NCI-H345 (cell line): ENCODE data around the gene SP1.
A peak's percentile ranks its signal among the peaks of the same experiment; 100 is the strongest.
"Not testable (repeated sequence)": the region's sequence is repeated elsewhere in the genome, so short reads cannot be mapped to it uniquely, and the experiment has no call there.

ENCODE experiments used
- DNase-seq: peaks from one replicate; lab custom pipeline; 2025; lab: John Stamatoyannopoulos, UW

SP1 gene

DNA sequence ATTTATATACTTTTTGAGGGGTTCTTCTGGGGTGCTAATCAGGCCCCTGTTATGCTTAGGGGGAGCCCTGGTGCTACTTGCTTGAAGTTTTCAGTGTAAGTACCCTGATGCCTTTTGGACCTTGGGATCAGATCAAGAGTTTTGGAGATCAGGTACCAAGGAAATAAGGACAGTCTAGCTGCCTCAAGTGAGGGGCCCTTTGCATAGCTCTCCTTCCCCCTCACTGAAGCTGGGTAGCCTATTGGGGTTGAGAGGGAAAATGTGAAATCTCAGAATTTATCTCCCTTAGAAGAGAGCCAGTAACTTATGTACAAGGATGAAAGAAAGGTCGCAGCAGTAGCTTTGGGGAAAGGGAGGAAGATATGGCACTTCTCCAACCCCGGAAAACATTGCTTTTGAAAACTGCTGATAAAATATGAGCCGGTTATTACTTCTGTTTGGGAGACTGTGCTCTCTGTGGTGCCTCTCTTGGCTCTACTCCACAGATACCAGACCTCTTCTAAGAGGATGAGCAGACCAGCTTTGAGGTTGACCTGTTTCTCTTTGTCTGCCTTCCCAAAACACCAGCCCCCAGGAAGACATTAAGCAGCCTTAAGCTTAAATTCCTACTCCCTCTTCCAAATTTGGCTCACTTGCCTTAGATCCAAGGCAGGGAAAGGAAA lies 34.9 kb downstream of the SP1 start:
- no peak for DNase-seq

- DNase-seq, result not testable (repeated sequence)
Observed at GRCh38 chr12:53415752-53416389, 35.9 kb downstream of the SP1 start.

DNA sequence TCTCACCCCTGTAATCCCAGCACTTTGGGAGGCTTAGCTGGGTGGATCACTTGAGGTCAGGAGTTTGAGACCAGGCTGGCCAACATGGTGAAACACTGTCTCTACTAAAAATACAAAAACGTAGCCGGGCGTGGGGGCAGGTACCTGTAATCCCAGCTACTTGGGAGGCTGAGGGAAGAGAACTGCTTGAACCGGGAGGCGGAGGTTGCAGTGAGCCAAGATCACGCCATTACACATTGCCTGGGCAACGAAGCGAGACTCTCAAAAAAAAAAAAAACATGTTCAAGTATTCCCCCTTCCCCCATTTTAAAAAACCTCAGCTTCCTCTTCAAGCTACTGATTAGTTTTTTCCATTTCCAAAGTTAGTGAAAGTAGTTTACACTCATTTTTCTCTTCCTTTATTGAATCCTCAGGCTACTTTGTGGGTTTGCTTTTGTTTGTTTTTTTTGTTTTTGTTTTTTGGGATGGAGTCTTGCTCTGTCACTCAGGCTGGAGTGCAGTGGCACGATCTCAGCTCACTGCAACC lies 37.4 kb downstream of the SP1 start:
- DNase-seq, result not testable (repeated sequence)

GRCh38 chr12:53418221-53418620 lies 38.2 kb downstream of the SP1 start:
- DNase-seq, result no peak

GRCh38 chr12:53419756-53420155 lies 39.8 kb downstream of the SP1 start:
- DNase-seq, result no peak

- not testable (repeated sequence) for DNase-seq
Observed at GRCh38 chr12:53422247-53422646, 42.3 kb downstream of the SP1 start.

- no peak for DNase-seq
Observed at GRCh38 chr12:53423597-53423996, 43.6 kb downstream of the SP1 start, which contains the start of gene AMHR2. AMHR2 (plus strand) TSS chr12:53423855; CDS start chr12:53423935, 80 bp downstream.

GRCh38 chr12:53424626-53425514 lies 44.9 kb downstream of the SP1 start:
- DNase-seq, result no peak

- DNase-seq, result no peak
Observed at GRCh38 chr12:53425515-53426150, 45.7 kb downstream of the SP1 start.

DNA sequence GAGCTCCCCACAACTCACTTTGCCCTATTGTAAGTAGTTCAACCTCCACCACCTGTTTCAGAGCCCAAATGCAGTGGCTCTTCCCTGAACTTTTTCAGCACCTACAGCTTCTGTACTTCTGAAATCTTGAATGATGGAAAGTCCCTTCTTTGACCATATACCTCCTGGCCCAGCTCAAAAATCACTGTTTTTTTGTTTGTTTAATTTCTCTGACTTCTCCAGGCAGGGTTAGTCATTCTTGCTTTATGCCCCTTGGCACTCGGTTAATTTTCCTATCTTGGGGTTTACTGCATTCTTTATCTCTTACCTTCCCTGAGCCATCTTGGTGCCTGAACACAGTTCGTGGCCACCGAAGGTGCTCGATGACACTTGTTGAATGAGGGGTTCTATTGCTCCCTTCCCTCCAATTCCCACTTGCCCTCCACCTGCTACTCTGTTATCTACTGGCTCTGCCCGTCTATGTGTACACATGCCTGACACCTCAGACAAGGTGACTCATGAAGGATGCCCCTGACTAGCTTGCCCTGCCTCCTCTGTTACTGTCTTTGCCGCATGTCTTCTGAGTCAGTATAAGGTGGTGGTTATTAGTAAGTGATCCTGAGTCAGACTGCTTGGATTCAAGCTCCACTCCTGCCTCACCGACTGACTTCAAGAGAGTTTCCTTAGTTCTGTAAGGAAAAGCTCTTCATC lies 48.1 kb downstream of the SP1 start:
- DNase-seq, result no peak

DNA sequence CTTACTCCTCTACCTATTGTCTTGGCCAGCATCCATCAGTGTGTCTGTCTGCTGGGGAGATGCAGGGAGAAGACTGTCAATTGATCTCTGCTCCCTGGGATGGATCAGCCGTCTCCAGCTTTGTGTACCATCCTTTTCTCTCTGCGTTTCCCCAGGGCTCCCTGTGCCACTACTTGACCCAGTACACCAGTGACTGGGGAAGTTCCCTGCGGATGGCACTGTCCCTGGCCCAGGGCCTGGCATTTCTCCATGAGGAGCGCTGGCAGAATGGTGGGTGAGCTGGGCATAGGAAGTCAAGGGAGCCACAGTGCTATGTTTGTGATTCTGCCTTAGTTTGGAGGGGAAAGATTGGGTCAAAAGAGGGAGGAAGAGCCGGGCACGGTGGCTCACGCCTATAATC lies 48.8 kb downstream of the SP1 start:
- no peak for DNase-seq

DNA sequence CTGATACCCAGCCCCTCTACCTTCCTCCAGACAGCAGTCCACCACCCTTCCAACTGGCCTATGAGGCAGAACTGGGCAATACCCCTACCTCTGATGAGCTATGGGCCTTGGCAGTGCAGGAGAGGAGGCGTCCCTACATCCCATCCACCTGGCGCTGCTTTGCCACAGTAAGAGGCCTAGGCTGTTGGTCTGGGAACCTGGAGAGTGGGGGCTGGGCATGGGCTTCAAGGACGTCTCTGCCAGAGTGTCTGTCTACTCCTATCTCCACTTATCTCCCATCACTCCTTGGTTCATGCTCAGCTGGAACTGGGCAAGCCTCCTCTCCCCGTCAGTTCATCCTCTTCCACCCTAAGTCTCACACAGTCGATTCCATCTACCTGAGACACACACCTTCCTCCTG lies 50.1 kb downstream of the SP1 start:
- no peak for DNase-seq

GRCh38 chr12:53431187-53431586 lies 51.2 kb downstream of the SP1 start:
- no peak for DNase-seq

GRCh38 chr12:53435326-53435725 lies 55.4 kb downstream of the SP1 start:
- not testable (repeated sequence) for DNase-seq

- DNase-seq, result not testable (repeated sequence)
Observed at GRCh38 chr12:53439582-53439981, 59.6 kb downstream of the SP1 start.

DNA sequence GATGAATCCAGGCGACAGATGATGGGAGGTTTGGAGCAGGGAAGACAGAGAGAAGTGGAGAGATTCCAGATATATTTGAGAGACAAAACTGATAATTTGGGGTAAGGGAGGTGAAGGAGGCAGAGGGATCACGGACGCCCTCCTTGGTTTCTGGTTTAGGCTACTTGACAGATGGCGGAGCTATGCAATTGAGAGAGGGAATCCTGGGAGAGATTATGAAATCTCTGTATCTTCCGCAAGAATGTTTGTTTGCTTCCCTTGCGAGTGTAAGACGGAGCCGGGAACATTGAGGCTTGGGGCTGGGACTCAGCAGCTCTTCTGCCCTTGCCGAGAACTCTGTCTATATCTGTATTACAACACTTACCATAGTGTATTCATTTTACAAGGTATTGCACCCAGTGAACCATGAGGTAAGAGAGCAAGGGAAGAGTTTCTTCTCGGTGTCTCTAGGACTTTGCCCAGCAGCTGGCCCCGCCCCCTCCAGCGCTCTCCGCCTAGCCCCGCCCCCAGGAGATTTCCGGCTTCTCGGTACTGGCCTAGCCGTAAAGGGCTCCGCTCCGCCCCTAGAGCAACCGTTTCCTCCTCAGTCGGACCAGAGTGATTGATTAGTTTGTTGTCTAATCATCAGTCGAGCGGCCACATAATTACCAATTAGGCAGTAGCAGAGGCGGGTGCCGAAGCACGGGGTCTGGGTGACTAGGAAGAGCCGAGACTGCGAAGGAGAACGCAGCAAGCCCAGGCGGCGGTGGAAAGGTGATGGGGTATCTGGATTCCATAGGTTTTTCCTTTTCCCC lies 61.3 kb downstream of the SP1 start, which contains the start of gene PRR13:
Gene PRR13, plus strand, starts transcription at position 695 of the 794 bp plus-strand sequence. CDS start 981 bp downstream, outside the sequence.
- peak; percentile 99 for DNase-seq

DNA sequence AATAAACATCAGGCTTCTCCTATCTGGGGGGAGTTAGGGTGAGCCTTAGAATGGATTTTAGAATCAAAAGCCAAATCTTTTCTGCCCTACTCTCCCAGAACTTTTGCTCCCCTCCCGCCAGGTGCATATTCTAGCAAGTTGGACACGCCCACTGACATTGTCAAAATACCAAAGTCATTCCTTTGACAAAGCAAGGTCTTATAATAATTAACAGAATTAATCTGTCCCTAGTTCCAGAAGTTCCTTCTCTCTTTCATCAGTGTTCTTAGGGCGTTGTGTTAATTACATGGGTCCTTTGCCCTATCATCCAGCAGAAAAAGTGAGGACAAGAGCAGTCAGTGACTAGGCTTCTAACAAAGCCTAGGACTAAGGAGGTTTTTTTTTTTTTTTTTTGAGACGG lies 64.0 kb downstream of the SP1 start:
- no peak for DNase-seq

DNA sequence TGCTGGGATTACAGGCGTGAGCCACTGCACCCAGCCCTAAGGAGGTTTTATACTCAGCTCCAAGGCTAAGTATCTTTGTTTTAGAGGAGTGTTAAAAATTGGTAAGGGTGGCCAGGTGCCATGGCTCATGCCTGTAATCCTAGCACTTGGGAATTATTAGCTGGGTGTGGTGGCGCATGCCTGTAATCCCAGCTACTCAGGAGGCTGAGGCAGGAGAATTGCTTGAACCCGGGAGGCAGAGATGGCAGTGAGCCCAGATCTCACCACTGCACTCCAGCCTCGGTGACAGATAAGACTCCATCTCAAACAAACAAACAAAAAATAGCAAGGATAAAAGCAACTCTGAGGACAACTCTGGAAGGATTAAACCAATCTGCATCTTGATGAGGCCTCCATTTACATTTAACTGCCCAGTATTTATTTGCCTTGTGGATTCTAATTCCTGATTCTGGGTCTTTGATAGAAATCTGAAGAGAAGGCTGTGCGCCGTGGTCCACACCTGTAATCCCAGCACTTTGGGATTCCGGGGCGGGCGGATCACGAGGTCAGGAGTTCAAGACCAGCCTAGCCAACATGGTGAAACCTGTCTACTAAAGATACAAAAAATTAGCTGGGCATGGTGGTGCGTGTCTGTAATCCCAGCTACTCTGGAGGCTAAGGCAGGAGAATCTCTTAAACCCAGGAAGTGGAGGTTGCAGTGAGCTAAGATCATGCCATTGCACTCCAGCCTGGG lies 64.8 kb downstream of the SP1 start:
- not testable (repeated sequence) for DNase-seq

GRCh38 chr12:53450936-53451335 lies 71.0 kb downstream of the SP1 start:
- DNase-seq, result no peak
